ENCODE results near the gene SEPTIN5.

The SEPTIN5 gene

GRCh38 chr22:19731361-19732135 is 17.2 kb downstream of the SEPTIN5 start:
- FAIRE-seq (no peak), DNase-seq (ENCODE audit: insufficient read length, low spot score) (no peak)

- FAIRE-seq = no peak
- DNase-seq (ENCODE audit: insufficient read length, low spot score) = no peak
Measured at GRCh38 chr22:19732403-19733113, 18.3 kb downstream of the SEPTIN5 start.

DNA sequence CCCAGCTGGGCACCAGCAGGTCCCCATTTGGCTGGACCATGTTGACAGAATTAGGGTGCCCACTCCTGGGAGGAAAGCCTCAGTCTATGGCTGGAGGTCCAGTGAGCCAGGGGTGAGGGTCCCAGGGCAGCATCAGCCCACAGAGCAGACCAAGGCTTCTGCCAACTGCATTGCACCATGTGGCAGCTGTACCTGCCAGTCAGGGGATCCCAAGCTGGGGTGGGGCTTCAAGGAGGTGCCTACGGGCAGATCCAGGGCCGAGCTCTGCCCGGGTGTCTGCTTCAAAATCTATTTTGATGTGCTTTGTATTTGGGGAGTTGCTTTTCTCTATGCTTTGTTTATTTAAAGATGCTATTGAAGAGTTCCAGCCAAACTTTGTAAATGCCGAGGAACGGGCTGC is 19.5 kb downstream of the SEPTIN5 start:
- FAIRE-seq (no peak), DNase-seq (ENCODE audit: insufficient read length, low spot score) (no peak)

- no peak for DNase-seq (ENCODE audit: insufficient read length, low spot score)
- no peak for FAIRE-seq
Measured at GRCh38 chr22:19734163-19734562, 19.9 kb downstream of the SEPTIN5 start.

GRCh38 chr22:19734837-19735382 is 20.6 kb downstream of the SEPTIN5 start:
- FAIRE-seq = no peak
- DNase-seq (ENCODE audit: insufficient read length, low spot score) = no peak

- no peak for FAIRE-seq
- no peak for DNase-seq (ENCODE audit: insufficient read length, low spot score)
Measured at GRCh38 chr22:19735665-19736510, 21.6 kb downstream of the SEPTIN5 start.

- DNase-seq (ENCODE audit: insufficient read length, low spot score) (no peak), FAIRE-seq (no peak)
Measured at GRCh38 chr22:19737846-19738663, 23.8 kb downstream of the SEPTIN5 start.

GRCh38 chr22:19738664-19739447 is 24.6 kb downstream of the SEPTIN5 start:
- FAIRE-seq (no peak), DNase-seq (ENCODE audit: insufficient read length, low spot score) (no peak)

- DNase-seq (ENCODE audit: insufficient read length, low spot score) = no peak
- no peak for FAIRE-seq
Measured at GRCh38 chr22:19739448-19739895, 25.2 kb downstream of the SEPTIN5 start.

DNA sequence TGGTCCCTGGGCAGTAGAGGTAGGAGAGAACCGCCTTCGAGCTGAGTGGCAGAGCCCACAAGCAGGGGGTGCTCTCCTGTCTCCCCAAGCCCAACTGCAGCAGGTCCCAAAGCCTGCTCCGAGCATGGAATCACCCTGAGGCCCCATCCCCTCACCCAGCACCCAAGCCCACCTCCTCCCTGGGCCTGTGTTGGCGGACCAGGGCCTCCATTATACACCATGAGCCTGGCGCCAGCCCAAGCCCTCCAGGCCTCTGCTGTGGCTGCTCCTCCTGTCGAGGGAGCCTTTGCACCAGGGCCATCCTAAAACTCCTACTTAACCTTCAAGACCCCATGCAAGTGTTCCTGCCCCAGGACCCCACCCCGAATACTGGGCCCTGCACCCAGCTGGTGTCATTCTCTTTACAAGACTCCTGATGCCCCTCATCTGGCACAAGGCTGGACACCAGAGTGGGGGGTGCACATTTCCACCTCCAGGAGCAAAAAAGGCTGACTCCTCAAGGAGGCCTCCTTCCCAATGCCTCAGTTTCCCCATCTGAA is 25.7 kb downstream of the SEPTIN5 start:
- DNase-seq (ENCODE audit: insufficient read length, low spot score) (no peak), FAIRE-seq (no peak)

DNA sequence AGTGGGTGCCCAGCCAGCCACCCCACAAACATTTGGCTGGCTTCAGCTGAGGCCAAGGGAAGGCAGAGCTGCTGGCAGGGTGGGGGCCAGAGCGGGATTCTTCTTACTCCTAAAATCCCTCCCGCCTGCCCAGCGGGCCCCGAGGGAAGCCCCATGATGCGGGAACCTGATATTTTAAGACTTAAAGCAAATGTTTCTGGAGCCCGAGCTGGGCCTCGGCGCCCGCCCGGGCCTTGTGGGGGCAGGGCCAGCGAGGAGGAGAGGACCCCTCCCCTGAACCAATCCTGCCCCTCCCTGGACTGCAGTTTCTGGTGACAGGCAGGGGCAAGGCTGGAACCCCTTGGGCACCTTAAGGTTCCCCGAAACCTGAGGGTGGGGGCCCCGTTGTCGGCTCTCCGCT is 26.3 kb downstream of the SEPTIN5 start:
- DNase-seq (ENCODE audit: insufficient read length, low spot score) = no peak
- FAIRE-seq = no peak

- DNase-seq (ENCODE audit: insufficient read length, low spot score) (no peak), FAIRE-seq (no peak)
Measured at GRCh38 chr22:19741053-19741452, 26.8 kb downstream of the SEPTIN5 start.

- FAIRE-seq = no peak
- no peak for DNase-seq (ENCODE audit: insufficient read length, low spot score)
Measured at GRCh38 chr22:19742160-19743066, 28.1 kb downstream of the SEPTIN5 start.

DNA sequence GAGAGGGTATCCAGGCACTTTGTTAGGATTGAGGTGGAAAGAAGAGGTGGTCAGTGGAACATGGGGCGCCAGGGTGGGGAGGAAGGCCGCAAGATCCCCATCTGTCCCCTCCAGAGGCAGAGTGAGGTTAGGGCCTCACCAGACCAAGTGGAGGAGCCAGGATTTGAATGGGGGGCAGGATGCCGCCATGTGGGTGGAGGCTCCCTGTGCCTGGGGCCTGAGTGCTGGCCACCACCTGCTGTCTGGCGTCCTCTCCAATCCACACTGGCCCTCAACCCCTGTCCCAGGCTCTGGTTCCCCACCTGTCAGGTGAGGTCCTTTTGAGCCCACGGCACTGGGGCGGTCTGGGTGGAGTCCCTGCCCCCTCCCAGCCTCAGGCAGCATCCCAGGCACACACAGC is 28.8 kb downstream of the SEPTIN5 start:
- DNase-seq (ENCODE audit: insufficient read length, low spot score) (no peak), FAIRE-seq (no peak)

DNA sequence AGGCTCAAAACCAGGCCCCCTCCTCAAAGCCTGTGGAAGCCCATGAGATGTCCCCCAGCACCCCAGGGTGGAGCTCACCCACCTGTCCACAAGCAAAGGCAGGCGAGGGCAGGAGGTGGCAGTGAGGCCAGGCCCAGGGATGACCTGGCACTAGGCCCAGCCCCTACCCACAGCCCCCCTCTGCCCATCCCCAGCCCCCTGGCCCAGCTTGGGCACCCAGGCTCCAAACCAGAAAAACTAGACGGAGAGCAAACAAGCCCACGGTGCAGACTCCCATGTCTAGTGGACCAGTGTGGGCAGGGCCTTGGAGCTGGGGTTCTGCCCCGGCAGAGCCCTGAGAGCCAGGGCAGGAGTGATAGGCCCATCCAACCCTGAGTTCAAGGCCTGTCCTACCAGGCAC is 29.3 kb downstream of the SEPTIN5 start:
- DNase-seq (ENCODE audit: insufficient read length, low spot score) = no peak
- FAIRE-seq = no peak

DNA sequence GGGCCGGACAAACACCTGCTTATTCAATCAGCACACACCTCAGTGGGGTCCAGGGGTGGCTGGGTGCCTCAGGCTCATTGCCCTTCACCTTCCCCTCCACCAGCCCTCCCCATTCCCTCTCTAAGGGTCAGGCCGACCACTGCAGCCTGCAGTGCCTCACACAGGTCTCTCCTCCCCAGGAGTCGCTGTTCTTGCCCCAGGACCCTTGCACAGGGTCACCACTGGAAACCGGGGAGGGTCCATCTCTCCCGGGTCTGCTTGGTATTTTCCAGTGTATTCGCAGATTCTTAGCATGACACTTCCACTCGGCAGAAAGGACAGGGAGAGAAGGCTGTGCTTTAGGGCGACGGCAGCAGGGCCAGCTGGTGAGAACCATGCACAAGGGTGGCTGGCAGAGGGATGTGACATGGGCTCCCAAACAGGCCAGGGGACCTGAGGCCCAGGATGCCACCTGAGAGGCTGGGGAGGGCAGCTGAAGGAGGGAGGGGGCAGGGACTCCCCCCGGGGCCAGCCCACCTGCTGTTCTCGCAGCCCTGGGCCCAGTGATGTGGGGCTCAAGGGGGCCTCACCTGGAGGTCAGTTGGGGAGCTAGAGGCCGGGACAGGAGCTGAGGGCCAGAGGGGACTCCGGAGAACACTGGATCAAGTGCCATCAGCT is 30.2 kb downstream of the SEPTIN5 start:
- no peak for FAIRE-seq
- no peak for DNase-seq (ENCODE audit: insufficient read length, low spot score)

Data from HTR-8/SVneo (cell line).